NCI-H1436 treated with DMSO at 0.1 percent for 48 hours (cell line): ENCODE results near the gene NLRP5.
"Not testable (repeated sequence)": the region's sequence is repeated elsewhere in the genome, so short reads cannot be mapped to it uniquely, and the experiment has no call there.

ENCODE experiments used
- DNase-seq: peaks from one replicate; lab custom pipeline; 2025; lab: John Stamatoyannopoulos, UW

NLRP5 gene

DNA sequence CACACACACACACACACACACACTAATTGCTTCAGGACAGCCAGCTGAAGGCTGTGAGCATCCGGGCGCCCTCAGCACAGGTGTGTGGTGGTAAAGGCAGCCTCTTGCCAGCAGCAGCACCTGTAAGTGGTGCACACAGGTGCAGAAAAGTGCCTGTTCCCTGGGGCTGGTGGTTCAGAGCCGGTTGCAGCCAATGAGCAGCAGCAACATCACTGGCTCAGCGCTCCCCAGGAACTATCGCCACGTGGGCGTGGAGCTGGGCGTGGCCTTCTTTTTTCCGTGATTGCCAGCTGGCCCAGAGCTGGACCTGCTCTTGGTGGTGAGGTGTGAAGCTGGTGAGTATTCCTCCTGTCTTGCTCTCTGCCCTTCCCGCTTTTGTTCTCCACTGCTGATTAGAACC, at the start of gene NLRP5:
Gene NLRP5, plus strand, starts transcription at position 289 of the 400 bp plus-strand sequence.
- no peak for DNase-seq

DNA sequence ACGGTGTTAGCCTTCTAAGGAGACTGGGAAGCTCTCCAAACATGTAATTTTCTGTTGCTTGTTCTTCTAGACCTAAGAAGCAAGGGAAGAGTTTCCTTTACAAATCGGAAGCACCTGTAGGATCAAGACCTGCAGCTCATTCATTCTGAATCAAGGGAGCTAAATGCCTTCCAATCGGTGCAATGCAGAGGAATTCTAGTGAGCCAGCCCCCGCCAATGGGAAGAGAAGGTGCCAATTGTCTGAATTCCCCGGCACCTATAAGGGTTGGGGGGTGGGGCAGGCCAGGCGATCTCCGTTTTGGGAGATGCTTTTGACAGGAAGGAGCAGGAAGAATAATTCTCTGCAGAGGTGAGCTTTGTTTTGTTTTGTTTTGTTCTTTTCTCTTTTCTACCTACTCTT, 47.4 kb upstream of the NLRP5 start:
- no peak for DNase-seq

DNA sequence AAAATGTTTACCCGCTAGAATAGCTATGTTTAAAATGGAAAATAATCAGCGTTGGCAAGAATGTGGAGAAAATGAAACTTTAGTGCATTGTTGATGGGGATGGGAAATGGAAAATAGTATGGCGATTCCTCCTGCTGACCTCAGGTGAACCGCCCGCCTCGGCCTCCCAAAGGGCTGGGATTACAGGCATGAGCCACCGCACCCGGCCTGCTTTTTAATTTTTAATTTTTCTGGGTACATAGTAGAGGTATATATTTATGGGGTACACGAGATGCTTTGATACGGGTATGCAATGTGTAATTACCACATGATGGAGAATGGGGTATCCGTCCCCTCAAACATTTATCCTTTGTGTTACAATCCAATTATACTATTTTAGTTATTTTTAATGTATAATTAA, 46.3 kb upstream of the NLRP5 start:
- no peak for DNase-seq

DNA sequence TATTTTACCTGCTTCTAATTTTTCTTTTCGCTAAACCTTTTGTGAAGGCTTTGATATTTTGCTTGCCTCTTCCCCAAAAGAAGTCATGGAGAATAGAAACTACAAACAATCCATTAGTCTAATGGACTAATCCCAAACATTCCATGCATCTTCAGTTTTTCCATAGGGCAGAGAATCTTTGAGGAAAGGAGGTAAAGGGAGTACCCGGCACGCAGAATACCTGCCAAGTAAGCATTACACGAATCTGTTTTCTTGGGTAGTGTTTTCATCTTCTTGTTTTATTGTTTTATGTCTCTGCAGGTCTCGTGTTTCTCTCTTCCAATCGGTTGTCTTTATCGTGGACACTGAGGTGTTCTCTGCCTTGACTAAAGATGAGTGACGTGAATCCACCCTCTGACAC, 39.0 kb upstream of the NLRP5 start, which contains the start of gene NLRP8:
Gene NLRP8, plus strand, starts transcription at position 301 of the 400 bp plus-strand sequence.
- DNase-seq = no peak

DNA sequence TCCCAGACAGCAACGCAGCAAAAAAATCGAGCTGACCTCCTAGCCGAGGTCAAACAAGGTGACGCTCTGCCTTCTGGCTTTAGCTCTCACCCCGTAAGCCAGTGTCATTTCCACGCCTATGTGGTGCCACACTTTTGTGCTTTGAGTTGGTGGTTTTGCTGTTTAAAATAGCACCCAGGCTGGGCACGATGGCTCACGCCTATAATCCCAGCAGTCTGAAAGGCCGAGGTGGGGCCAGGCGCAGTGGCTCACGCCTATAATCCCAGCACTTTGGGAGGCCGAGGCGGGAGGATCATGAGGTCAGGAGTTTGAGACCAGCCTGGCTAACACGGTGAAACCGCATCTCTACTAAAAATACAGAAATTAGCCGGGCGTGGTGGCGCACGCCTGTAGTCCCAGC, 36.0 kb upstream of the NLRP5 start:
- not testable (repeated sequence) for DNase-seq

DNA sequence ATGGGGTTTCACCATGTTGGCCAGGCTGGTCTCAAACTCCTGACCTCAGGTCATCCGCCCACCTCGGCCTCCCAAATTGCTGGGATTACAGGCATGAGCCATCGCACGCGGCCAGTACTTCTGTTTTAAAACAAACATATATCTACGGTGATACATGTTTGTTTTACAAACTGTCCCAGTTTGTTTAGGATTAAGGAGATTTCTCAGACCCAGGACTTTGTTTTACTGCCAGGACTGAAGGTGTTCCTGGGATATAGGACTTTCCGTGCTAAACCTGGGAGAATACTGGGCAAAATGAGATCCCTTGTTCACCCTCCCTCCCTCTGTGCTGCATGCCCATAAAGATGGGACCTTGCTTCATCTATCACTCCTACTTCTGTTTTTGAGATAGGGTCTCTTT, 30.1 kb upstream of the NLRP5 start:
- no peak for DNase-seq

DNA sequence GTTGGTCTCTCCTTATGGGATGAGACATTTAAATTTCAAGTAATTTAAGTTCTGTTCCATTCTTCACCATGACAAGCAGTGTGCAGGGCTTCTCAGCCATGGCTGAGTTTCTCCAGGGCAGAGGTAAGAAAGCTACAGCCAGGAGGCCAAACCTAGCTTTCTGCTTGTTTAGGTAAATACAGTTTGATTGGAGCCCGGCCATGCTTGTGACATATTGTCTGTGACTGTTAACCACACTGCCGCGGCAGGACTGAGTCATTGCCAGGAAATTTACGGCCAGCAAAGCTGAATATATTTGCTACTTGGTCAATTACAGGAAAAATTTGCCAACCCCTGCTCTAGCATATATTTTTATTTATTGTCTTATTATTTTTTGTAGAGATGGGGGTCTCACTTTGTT, 28.2 kb upstream of the NLRP5 start:
- no peak for DNase-seq

DNA sequence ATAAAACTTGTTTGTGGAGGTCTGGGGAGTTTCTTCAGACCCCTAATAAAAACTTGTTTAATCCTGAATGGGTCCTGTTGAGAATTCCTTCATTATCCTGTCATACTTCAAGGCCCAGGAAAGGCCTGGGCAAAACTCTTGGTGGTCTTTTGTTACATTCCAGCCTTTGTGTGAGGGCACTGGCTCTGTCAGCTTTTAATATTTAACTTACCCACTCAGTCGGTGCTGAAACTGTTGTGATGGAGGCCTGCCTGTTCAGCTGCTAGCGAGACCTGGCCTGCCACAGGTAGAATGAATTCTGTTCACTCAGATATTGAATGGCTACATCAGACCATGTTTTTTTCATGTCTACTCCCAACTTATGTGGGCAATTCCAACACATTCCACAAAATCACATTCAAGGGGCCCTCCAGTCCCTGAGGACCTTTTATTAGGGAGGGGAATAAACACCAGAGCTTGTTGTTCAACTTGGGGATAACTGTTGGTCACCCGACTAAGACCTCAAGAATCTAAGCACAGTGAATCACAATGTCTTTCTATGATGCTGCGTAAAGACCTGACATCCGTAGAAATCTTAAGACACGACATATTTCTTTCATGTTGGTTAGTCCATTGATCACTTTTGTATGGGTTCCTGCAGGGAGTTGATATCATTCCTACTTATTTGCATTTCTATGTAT, 26.4 kb upstream of the NLRP5 start:
- DNase-seq = no peak

DNA sequence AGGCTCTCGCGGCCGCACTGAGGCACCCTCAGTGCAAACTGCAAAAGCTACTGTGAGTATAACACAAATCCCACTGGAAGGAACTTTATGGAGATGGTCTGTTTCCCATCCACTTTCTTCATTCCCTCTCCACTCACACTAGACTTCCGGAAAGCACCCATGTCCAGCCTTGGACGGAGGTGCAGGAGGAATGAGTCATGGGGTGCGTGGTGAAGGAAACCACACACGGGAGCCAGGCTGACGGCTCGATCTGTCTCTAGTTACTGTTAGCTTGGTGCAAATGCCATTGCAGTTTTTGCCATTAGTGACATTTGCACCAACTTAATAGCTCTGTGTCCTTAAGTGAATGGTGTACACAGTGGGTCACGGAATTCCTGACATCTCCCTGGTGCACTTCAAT, 24.4 kb upstream of the NLRP5 start:
- DNase-seq = no peak

DNA sequence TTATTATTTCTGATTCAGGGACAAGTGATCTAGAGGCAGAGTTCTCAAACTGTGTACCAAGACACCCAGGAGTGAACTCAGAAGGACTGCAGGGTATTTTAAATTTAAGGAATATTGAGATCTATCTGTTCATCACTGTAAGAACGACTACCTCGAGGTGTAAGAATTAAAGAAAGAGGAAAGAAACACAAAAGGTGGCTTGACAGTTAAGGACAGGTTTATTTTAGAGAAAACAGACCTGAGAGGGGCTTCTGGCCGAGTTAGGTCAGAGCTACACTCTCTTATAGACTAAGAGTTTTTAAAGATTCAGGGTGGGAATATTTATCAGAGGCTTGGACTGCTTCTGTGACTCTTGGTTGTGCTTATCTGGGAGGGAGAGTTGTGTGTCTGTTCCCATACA, 12.6 kb upstream of the NLRP5 start:
- DNase-seq = no peak

DNA sequence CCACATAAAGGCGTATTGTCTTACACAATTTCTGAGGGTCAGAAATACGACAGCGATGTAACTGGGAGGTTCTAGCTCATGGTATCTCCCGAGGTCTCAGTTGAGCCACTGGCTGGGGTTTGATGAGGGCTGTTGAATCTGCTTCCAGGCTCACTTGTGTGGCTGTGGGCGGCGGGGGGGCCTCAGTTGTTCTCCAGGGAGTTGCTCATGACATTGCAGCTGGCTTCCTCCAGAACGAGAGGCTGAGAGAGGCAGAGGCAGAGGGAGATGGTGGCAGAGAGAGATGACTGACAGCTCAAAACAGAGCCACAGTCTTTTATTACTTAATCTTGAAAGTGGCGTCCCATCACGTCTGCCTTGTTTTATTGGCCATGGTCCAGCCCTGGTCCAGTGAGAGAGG, 6.2 kb upstream of the NLRP5 start:
- no peak for DNase-seq

DNA sequence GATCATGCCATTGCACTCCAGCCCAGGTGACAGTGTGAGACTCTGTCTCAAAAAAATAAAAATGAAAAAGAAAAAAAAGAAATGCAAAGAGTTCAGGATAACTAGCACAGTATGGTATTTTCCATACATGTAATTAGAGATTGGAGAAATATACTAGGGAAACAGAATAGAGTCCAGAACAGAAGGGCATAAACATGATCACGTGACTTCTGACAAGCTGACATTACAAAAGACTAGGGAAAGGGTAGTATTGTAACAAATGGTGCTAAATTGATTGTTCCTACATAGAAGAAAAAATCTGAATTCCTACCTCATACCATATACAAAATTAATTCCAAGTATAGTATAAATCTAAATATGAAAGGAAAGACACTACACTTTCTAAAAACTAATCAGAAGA, 1.3 kb upstream of the NLRP5 start:
- DNase-seq = no peak

DNA sequence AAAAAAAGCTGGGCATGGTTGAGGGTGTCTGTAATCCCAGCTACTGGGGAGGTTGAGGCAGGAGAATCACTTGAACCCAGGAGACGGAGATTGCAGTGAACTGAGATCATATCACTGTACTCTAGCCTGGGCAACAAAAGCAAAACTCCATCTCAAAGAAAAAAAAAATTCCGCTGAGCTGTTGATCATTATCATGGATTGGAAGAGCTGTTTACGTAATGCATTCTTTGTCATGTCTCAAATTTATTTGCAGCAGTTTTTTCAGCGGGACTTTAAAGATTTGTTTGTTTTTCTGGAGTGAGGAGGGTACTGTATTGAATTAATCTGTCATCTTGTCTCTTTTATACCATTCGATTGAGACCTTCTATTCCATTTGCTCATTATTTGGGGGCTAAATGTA, 4.3 kb downstream of the NLRP5 start:
- DNase-seq = no peak

DNA sequence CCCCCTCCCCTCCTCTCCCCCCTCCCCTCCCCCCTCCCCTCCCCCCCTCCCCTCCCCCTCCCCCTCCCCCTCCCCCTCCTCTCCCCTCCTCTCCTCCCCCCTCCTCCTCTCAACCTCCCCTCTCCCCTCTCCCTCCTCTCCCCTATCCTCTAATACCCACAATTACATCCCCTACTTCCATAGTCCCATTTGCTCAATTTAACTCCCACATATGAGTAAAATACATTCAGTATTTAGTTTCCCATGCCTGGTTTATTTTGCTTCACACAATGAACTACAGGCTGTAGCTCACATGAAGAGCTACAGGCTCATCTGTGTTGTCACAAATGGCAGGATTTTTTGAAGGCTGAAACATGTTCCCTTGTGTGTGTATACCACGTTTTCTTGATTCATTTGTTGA, 6.9 kb downstream of the NLRP5 start:
- no peak for DNase-seq

DNA sequence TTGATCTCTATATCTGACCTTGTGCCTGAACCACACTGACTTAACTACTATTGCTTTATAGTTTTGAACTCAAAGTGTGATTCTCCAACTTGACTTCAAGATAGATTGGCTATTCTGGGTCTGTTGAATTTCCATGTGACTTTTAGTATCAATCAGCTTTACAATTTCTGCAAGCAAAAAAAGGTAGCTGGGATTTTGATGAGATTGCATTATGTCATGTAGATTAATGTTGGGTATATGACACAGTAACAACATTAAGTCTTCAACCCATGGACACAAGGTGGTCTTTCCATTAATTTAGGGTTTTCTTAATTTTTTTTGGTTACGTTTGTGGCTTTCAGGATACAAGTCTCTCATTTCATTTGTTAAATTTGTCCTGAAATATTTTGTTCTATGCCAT, 28.2 kb downstream of the NLRP5 start:
- DNase-seq = no peak

DNA sequence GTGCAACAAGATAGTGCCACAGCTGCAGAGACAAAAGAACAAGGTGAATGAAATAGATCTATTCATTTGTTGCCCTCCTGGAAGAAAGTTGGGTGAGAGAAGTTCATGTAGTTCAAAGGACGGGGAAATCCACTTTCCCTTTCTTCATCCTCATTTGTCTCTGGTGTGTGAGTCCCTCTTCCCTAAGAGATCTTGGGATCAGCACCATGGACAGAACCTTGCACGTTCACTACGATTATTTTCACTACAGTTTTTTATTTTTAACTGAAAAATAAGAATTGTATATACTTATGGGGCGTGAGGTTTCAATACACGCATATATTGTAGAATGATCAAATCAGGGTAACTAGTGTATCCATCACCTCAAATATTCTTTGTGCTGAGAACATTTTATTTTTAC, 29.2 kb downstream of the NLRP5 start:
- DNase-seq = no peak

DNA sequence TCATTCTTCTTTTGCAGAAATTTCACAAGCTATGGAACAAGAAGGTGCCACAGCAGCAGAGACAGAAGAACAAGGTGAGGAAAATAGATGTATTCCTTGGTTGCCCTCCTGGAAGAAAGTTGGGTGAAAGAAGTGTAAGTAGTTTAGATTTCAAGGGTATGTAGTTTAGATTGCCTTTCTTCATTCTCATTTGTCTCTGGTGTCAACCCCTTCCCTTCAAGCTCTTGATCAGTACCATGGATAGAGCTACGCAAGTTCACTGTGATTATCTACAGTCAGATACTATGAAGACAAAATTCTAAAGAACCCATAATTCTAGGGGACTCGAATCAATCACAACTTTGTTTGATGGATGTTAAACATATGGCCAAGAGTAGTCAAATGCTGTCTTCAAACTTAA, 32.8 kb downstream of the NLRP5 start:
- not testable (repeated sequence) for DNase-seq

DNA sequence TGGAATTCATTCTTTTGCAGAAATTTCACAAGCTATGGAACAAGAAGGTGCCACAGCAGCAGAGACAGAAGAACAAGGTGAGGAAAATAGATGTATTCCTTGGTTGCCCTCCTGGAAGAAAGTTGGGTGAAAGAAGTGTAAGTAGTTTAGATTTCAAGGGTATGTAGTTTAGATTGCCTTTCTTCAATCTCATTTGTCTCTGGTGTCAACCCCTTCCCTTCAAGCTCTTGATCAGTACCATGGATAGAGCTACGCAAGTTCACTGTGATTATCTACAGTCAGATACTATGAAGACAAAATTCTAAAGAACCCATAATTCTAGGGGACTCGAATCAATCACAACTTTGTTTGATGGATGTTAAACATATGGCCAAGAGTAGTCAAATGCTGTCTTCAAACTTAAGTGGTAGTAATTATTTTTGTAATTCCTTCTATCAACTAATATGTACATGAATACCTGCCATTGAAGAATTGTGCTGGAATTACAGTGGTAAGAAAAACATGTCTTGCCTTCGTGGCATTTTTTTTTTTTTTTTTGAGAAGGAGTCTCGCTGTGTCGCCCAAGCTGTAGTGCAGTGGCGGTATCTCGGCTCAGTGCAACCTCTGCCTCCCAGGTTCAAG, 33.9 kb downstream of the NLRP5 start:
- DNase-seq = not testable (repeated sequence)

DNA sequence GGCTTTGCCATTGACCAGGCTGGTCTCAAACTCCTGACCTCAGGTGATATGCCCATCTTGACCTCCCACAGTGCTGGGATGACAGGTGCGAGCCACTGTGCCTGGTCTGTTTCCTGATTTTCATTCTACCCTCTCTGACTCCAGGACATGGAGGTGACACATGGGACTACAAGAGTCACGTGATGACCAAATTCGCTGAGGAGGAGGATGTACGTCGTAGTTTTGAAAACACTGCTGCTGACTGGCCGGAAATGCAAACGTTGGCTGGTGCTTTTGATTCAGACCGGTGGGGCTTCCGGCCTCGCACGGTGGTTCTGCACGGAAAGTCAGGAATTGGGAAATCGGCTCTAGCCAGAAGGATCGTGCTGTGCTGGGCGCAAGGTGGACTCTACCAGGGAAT, 40.2 kb downstream of the NLRP5 start:
- DNase-seq = no peak

DNA sequence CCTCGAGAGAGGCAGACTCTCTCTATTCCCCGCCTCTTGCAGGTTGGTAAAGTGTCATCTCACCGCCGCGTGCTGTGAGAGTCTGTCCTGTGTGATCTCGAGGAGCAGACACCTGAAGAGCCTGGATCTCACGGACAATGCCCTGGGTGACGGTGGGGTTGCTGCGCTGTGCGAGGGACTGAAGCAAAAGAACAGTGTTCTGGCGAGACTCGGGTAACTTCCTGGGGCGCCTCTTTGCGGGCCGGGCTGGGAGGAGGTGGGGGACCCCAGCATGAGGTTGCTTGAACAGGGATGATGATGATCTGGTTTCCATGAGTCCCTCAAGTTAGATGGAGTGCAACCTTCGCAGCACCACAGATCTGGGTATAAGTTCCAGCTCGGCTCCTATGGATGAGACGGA, 67.0 kb downstream of the NLRP5 start:
- no peak for DNase-seq

DNA sequence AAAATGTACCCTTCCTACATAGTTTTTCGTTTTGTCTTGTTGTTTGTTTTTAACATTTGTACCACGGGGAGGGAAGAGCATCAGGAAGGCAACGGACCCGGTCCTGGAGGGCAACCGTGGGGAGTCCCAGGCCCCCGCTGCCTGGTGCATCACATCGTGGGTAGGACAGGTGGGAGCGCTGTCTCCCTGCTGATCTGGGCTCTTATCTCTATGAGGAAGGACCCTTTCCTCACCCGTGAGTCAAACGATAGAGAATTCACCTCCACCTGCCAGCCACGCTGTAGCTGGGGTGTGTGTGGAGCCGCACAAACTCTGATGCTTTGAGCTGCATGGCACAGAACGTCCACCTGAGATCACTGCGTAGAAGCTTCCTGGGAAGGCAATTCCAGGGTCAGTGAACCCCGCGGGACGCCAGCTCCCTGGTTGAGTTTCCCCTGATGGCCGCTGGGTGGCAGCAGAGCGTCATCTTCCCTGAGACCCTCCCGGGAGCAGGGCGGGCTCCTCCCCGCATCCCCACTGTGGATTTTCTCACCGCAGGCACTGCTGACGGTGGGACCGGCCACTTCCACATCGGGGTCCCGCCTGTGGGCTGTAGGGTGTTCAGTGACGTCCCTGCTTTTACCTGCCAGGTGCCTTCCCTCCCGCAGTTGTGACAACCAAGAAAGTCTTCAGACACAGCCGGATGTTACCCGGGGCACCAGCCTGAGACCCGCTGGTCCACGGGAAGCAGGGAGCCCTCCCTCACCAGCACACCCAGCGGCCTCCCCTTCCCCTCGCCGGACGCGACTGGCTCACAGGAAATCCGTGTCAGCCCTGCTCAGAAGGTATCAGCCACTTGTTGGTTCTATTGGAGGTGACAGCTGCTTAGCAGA, 79.8 kb downstream of the NLRP5 start:
- peak; percentile 12 for DNase-seq

DNA sequence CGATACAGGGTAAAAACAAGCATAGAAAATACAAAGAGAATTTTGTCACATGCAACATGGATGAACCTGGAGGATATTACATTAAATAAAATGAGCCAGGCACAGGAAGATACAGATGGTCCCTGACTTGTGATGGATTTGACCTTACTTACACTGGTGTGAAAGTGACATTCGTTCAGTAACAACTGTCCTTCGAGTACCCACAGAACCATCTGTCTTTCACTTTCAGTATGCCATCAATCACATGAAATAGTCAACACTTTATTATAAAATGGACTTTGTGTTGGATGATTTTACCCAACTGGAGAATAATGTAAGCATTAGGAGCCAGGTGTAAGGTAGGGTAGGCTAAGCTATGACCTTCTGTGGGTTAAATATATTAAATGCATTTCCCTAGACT, 83.1 kb downstream of the NLRP5 start:
- no peak for DNase-seq

DNA sequence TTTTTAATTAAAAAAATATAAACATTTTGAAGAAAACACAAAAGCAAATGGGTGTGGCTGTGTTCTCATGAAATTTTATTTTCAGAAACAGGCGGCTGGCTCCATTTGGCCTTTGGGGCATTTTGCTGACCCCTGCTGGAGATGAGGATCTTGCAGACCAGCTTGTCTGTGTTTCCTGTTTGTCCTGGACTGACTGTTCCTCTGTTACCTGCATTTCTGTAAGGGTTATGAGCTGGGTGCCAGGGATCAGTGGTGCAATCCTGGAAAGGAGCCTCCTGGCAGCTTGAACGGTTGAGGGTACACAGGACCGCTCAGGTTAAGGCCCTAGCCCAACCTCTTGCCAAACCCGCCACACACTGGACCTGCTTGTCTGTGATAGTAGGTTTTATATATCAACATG, 84.6 kb downstream of the NLRP5 start:
- DNase-seq = no peak
